ENCODE results near the gene PSMD13.

The PSMD13 gene

DNA sequence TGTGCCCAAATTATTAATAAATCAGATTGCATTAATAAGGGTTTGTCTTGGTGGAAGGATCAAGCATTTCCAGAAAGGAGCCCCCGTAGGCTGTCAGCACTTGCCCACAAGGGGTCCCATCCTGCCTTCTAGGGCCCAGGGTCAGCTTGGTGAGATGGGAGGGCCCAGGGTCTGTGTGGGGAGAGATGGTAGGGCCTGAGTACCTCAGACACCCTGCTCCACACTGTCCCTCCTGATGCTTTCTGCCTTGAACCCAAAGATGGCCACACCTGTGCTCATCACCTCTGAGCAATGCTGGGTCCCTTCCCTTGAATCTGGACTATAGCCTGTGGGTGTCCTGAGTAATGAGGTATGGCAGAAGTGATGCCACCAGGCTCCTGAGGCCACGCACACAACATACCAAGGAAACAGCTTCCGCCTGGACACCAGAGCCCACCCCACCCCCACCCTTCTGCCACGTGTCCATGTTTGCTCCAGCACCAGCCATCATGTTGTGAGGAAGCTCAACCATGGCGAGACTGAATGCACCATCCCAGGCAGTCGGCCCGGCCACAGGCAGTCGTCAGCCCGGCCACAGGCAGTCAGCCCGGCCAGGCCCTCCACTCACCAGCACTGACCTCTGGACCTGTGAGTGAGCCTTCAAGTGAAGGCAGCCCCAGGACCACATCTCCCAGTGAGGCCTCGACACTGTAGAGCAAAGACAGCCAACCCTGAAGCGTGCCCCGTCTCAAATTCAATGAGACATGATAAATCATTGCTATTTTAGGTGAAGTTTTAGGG is 36.4 kb upstream of the PSMD13 start:
- ChIA-PET CTCF (interaction anchor here (1.1 kb wide), 1 partner anchor 44 kb away, joined by 3 read pairs; no protein-coding TSS in a partner anchor), POLR2A (no interaction called here)
- DNase-seq (ENCODE audit: extremely low spot score), result no peak

DNA sequence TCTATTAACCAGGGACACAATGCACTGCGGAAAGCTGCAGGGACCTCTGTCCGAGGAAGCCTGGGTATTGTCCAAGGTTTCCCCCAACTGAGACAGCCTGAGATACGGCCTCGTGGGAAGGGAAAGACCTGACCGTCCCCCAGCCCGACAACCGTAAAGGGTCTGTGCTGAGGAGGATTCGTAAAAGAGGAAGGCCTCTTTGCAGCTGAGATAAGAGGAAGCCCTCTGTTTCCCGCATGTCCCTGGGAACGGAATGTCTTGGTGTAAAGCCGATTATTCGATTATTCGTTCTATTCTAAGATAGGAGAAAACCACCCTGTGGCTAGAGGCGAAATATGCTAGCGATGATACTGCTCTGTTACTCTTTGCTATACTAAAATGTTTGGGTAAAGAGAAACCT is 34.8 kb upstream of the PSMD13 start:
- CTCF ChIA-PET, result no interaction called here

More for the DNA sequence above, 36.4 kb upstream of the PSMD13 start:
- TF ChIP-seq L3MBTL2 (conservative IDR thresholded peaks at IDR 0.05) (no peak), FOXM1 (IDR thresholded peaks at IDR 0.05; ENCODE audit: borderline replicate concordance) (no peak)

DNA sequence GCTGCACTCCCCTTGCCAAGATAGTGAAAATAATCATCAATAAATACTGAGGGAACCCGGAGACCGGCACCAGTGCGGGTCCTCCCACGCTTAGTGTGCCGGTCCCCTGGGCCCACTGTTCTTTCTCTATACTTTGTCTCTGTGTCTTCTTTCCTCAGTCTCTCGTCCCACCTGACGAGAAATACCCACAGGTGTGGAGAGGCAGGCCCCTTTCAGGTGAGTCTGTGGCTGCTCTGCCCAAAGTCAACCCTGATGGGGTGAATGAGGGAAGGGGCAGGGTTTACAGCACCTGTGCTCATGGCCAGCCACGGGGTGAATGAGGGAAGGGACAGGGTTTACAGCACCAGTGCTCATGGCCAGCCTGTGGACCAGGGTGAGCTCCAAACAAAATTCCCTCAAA is 34.3 kb upstream of the PSMD13 start:
- no peak for DNase-seq (ENCODE audit: extremely low spot score)
- ChIA-PET CTCF (no interaction called here), POLR2A (no interaction called here)
- TF ChIP-seq ARNT (IDR thresholded peaks at IDR 0.05), result no peak

More for the DNA sequence above, 34.8 kb upstream of the PSMD13 start:
- POLR2A ChIA-PET, result no interaction called here
- TF ChIP-seq BHLHE40 (IDR thresholded peaks at IDR 0.05; ENCODE audit: borderline replicate concordance), result no peak
- no peak for TF ChIP-seq LEF1 (IDR thresholded peaks at IDR 0.05; ENCODE audit: borderline replicate concordance)
- TF ChIP-seq, protein P1, sequence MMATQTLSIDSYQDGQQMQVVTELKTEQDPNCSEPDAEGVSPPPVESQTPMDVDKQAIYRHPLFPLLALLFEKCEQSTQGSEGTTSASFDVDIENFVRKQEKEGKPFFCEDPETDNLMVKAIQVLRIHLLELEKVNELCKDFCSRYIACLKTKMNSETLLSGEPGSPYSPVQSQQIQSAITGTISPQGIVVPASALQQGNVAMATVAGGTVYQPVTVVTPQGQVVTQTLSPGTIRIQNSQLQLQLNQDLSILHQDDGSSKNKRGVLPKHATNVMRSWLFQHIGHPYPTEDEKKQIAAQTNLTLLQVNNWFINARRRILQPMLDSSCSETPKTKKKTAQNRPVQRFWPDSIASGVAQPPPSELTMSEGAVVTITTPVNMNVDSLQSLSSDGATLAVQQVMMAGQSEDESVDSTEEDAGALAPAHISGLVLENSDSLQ (IDR thresholded peaks at IDR 0.05), result no peak
- no peak for TF ChIP-seq ZNF384 (IDR thresholded peaks at IDR 0.05)
- TF ChIP-seq L3MBTL2 (conservative IDR thresholded peaks at IDR 0.05), result no peak
- no peak for TF ChIP-seq ARNT (IDR thresholded peaks at IDR 0.05)
- no peak for TF ChIP-seq ELF4 (IDR thresholded peaks at IDR 0.05)
- no peak for TF ChIP-seq HDGF (IDR thresholded peaks at IDR 0.05; ENCODE audit: borderline replicate concordance)
- TF ChIP-seq FOXA1 (IDR thresholded peaks at IDR 0.05), result no peak
- no peak for TF ChIP-seq TARDBP (IDR thresholded peaks at IDR 0.05)
- no peak for TF ChIP-seq SUZ12 (IDR thresholded peaks at IDR 0.05)
- TF ChIP-seq FOXM1 (IDR thresholded peaks at IDR 0.05; ENCODE audit: borderline replicate concordance), result no peak
- no peak for TF ChIP-seq NFRKB (IDR thresholded peaks at IDR 0.05)
- no peak for TF ChIP-seq FOXK2 (IDR thresholded peaks at IDR 0.05)
- TF ChIP-seq SP1 (IDR thresholded peaks at IDR 0.05), result no peak
- TF ChIP-seq CTBP1 (IDR thresholded peaks at IDR 0.05; ENCODE audit: borderline replicate concordance), result no peak
- DNase-seq (ENCODE audit: extremely low spot score), result no peak

DNA sequence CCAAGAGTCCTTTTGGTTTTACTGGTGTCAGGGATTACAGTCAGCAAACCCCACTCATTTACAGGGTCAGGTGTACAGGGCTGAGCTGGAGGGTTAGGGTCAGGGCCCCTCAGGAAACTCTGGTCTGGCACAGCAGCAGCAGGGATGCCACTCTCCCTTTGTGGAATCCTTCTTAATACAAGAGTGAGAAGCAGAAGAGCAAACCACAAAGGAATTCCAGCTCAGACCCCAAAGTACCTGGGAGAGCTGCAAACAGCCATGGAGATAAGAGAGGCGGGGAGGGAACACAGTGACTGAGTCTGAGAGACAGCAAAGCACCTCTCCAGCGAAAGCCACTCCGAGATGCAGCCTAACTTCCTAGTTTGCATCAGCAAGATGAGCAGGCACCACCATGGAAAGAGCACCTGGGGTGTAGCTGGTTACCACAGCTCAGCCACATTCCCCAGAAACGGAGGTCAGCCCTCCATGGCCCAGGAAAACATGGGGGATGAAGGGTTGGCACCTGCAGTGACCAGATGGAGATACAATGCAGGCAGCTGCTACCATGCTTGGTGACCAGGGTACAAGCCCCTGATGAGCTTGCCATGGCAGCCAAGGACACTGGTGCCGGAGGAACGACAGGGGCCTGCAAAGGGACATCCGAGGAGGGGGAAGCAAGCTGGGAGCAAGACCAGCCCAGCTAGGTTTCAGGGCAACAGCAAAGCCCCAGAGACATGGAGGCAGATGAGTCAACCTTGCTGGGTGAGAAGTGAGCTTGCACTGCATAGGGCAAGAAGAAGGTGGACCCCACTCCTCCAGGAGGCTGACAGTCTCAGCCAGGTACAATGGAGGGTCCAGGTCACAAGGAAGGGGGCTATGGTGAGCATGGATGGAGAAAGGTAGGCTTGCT is 33.5 kb upstream of the PSMD13 start:
- DNase-seq (ENCODE audit: extremely low spot score), result no peak
- POLR2A ChIA-PET, result interaction anchor here (1.3 kb wide), 1 partner anchor 34 kb away, joined by 3 read pairs; no protein-coding TSS in a partner anchor
- TF ChIP-seq LEF1 (IDR thresholded peaks at IDR 0.05; ENCODE audit: borderline replicate concordance), result no peak
- TF ChIP-seq FOXA1 (IDR thresholded peaks at IDR 0.05), result no peak
- TF ChIP-seq SUZ12 (IDR thresholded peaks at IDR 0.05), result no peak
- no peak for TF ChIP-seq NFRKB (IDR thresholded peaks at IDR 0.05)
- TF ChIP-seq ZNF384 (IDR thresholded peaks at IDR 0.05), result no peak
- no peak for TF ChIP-seq TARDBP (IDR thresholded peaks at IDR 0.05)
- TF ChIP-seq, protein P1 (IDR thresholded peaks at IDR 0.05), result no peak
- no peak for TF ChIP-seq ARNT (IDR thresholded peaks at IDR 0.05)
- TF ChIP-seq HDGF (IDR thresholded peaks at IDR 0.05; ENCODE audit: borderline replicate concordance), result no peak
- no peak for TF ChIP-seq CTBP1 (IDR thresholded peaks at IDR 0.05; ENCODE audit: borderline replicate concordance)
- TF ChIP-seq FOXK2 (IDR thresholded peaks at IDR 0.05), result no peak
- TF ChIP-seq FOXM1 (IDR thresholded peaks at IDR 0.05; ENCODE audit: borderline replicate concordance), result no peak
- no peak for TF ChIP-seq ELF4 (IDR thresholded peaks at IDR 0.05)
- no peak for TF ChIP-seq L3MBTL2 (conservative IDR thresholded peaks at IDR 0.05)
- no peak for TF ChIP-seq BHLHE40 (IDR thresholded peaks at IDR 0.05; ENCODE audit: borderline replicate concordance)
- TF ChIP-seq SP1 (IDR thresholded peaks at IDR 0.05), result no peak
- CTCF ChIA-PET, result no interaction called here

DNA sequence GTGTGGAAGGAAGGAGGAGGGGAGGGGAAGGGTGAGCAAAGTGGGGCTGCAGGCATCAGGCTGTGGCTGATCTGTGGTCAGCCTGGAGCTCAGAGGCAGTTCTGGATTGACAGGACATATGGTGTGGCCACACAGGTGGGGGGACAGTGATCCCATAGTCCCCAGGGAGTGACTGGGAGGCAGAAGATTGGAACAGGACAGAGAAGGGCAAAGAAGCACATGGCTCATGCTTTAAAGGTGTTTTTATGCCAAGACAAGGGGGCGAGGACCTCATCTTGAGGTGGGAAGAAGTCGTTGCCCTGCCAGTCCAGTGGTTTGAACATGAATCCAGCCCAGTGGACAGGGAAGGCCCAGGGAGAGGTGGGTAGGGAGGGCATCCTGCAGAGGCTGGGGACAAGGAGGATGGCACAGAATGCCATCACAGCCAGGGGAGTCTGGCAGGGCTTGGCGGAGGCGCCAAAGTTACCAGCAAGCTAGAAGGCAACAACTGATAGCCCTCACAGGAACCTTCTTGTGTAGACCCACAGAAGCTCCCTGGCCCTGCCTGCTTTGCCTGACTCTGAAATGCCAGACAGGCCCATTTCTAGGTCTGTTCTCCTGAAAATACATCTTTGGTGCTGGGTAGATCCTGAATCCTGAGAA is 32.7 kb upstream of the PSMD13 start:
- TF ChIP-seq NFRKB (IDR thresholded peaks at IDR 0.05) (no peak), BHLHE40 (IDR thresholded peaks at IDR 0.05; ENCODE audit: borderline replicate concordance) (no peak), TARDBP (IDR thresholded peaks at IDR 0.05) (no peak)
- TF ChIP-seq, protein P1 (IDR thresholded peaks at IDR 0.05), result no peak
- ChIA-PET POLR2A (interaction anchor here (1.3 kb wide), 1 partner anchor 33 kb away, joined by 3 read pairs; no protein-coding TSS in a partner anchor), CTCF (no interaction called here)
- no peak for DNase-seq (ENCODE audit: extremely low spot score)

DNA sequence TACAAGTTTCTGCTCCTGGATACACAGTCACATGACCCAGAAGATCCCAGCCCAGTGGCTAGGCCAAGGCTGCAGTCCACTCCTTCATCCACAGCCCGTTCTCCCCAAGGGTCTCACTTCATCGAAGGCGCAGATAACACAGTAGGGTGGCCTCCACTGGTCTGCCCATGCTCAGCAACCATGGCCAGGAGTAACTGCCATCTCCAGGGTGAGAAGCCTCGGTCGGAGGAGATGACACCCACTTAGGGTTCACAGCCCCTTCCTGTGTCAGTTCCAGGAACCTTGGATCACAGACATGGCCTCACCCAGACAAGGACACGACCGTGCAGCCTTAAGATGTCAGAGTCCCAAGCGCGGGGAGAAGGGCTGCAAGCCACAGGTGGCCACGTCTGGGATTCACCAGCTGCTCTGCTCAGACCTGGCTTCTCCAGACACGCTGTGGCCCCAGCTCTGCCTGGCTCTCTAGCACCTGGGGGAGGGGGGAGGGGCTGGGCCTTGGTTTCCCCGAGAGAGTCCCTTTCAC is 32.1 kb upstream of the PSMD13 start:
- TF ChIP-seq SP1 (IDR thresholded peaks at IDR 0.05), result no peak
- TF ChIP-seq FOXA1 (IDR thresholded peaks at IDR 0.05), result no peak
- TF ChIP-seq BHLHE40 (IDR thresholded peaks at IDR 0.05; ENCODE audit: borderline replicate concordance), result no peak
- TF ChIP-seq ARNT (IDR thresholded peaks at IDR 0.05), result no peak
- TF ChIP-seq ZNF384 (IDR thresholded peaks at IDR 0.05), result no peak
- TF ChIP-seq ELF4 (IDR thresholded peaks at IDR 0.05), result no peak
- TF ChIP-seq NFRKB (IDR thresholded peaks at IDR 0.05), result no peak
- TF ChIP-seq HDGF (IDR thresholded peaks at IDR 0.05; ENCODE audit: borderline replicate concordance), result no peak
- no peak for TF ChIP-seq L3MBTL2 (conservative IDR thresholded peaks at IDR 0.05)
- TF ChIP-seq SUZ12 (IDR thresholded peaks at IDR 0.05), result no peak
- TF ChIP-seq TARDBP (IDR thresholded peaks at IDR 0.05), result no peak
- no peak for TF ChIP-seq CTBP1 (IDR thresholded peaks at IDR 0.05; ENCODE audit: borderline replicate concordance)
- TF ChIP-seq FOXK2 (IDR thresholded peaks at IDR 0.05), result no peak
- no peak for TF ChIP-seq FOXM1 (IDR thresholded peaks at IDR 0.05; ENCODE audit: borderline replicate concordance)
- TF ChIP-seq, protein P1 (IDR thresholded peaks at IDR 0.05), result no peak
- no peak for TF ChIP-seq LEF1 (IDR thresholded peaks at IDR 0.05; ENCODE audit: borderline replicate concordance)
- POLR2A ChIA-PET, result no interaction called here
- no peak for DNase-seq (ENCODE audit: extremely low spot score)
- CTCF ChIA-PET, result no interaction called here

Measured in HEK293T (cell line).